Fibroblast of lung (primary cell): ENCODE measurements around the gene LGR6. TPM values are rescaled to one million over a fixed set of nuclear protein-coding genes. Genes with fewer than 3 reads are reported as not detected.
"Not testable (repeated sequence)": the region's sequence is repeated elsewhere in the genome, so short reads cannot be mapped to it uniquely, and the experiment has no call there.

Experiments used
- DNase-seq, 2 donors: peaks; one replicate each; pipeline versions ENCODE4 v3.0.0 to v3.0.0-alpha.2; 2010; ENCODE audit warnings: low read depth in 2 of 2
- H2AFZ ChIP-seq: 2 replicates; pipeline ENCODE4 v1.5.1; 2012; ENCODE audit warnings: low read length, control low read depth, inconsistent platforms
- H3K27ac ChIP-seq: 2 replicates; pipeline ENCODE4 v1.5.1; 2011; ENCODE audit warnings: low read length, control low read depth; ENCODE audit not compliant: insufficient read depth
- H3K27me3 ChIP-seq: 2 replicates; pipeline ENCODE4 v1.5.1; 2011; ENCODE audit warnings: mild to moderate bottlenecking, low read length; ENCODE audit not compliant: control insufficient read depth, insufficient read depth
- H3K36me3 ChIP-seq: 2 replicates; pipeline ENCODE4 v1.5.1; 2011; ENCODE audit warnings: low read length; ENCODE audit not compliant: control insufficient read depth, insufficient read depth
- H3K4me1 ChIP-seq: 2 replicates; pipeline ENCODE4 v1.5.1; 2011; ENCODE audit warnings: low read length; ENCODE audit not compliant: control insufficient read depth, insufficient read depth; ENCODE audit errors: extremely low read depth
- H3K4me2 ChIP-seq: 2 replicates; pipeline ENCODE4 v1.5.1; 2011; ENCODE audit warnings: low read length, control low read depth; ENCODE audit not compliant: insufficient read depth; ENCODE audit errors: extremely low read depth
- H3K4me3 ChIP-seq, 4 experiments: fragments of 200-600 bp in 1 of 4; sonication (generic) in 1 of 4; replicated peaks in 1 of 4; 2 replicates each; pipeline ENCODE4 v1.5.1; 2011 to 2016; ENCODE audit warnings: low read length in 4 of 4, low read depth in 3 of 4, mild to moderate bottlenecking in 3 of 4, control low read depth in 2 of 4, inconsistent platforms in 1 of 4, mixed read lengths in 1 of 4; ENCODE audit not compliant: insufficient read depth in 1 of 4; ENCODE audit errors: control extremely low read depth in 1 of 4
- H3K79me2 ChIP-seq: 2 replicates; pipeline ENCODE4 v1.5.1; 2012; ENCODE audit warnings: mild to moderate bottlenecking, low read length, inconsistent platforms; ENCODE audit not compliant: control insufficient read depth, insufficient read depth
- H3K9ac ChIP-seq: 2 replicates; pipeline ENCODE4 v1.5.1; 2011; ENCODE audit warnings: mild to moderate bottlenecking, low read length, control low read depth; ENCODE audit not compliant: insufficient read depth
- H3K9me3 ChIP-seq: 2 replicates; pipeline ENCODE4 v1.5.1; 2012; ENCODE audit warnings: low read depth, low read length; ENCODE audit not compliant: control insufficient read depth, insufficient read depth
- H4K20me1 ChIP-seq: 2 replicates; pipeline ENCODE4 v1.5.1; 2011; ENCODE audit warnings: low read length; ENCODE audit not compliant: control insufficient read depth, insufficient read depth; ENCODE audit errors: extremely low read depth
- EZH2 ChIP-seq: IDR thresholded peaks from 2 replicates; pipeline ENCODE4 v1.5.1; 2012; ENCODE audit warnings: low read length, control low read depth, mild to moderate bottlenecking; ENCODE audit errors: missing control alignments
- polyA plus RNA-seq, 2 donors: library from polyadenylated mRNA; depleted of rRNA in 1 of 2; stranded (reverse) in 1 of 2; unstranded in 1 of 2; fragments of >200 nt; gene quantifications; 2 replicates each; pipeline ENCODE4 v1.2.1, GENCODE V29; 2011 to 2012; ENCODE audit warnings: missing spikeins in 1 of 2
- total RNA-seq: library from RNA; depleted of rRNA; stranded (reverse); fragments of >200 nt; gene quantifications from 2 replicates; pipeline ENCODE4 v1.2.1, GENCODE V29; 2014
- TF ChIP-seq, protein P1 (sequence below), 2 donors: IDR thresholded peaks in 1 of 2; conservative IDR thresholded peaks in 1 of 2; 1 replicate in 1 of 2; 2 replicates in 1 of 2; pipeline ENCODE4 v1.5.1; 2011 to 2012; ENCODE audit warnings: low read length in 2 of 2, control low read depth in 1 of 2, inconsistent platforms in 1 of 2, low read depth in 1 of 2, mild to moderate bottlenecking in 1 of 2

The LGR6 gene
- total and polyA plus RNA-seq, 2 donors (not counting 1 experiment from before 2014, with no cell fraction given) = 0.02 TPM; not detected in 1

DNA sequence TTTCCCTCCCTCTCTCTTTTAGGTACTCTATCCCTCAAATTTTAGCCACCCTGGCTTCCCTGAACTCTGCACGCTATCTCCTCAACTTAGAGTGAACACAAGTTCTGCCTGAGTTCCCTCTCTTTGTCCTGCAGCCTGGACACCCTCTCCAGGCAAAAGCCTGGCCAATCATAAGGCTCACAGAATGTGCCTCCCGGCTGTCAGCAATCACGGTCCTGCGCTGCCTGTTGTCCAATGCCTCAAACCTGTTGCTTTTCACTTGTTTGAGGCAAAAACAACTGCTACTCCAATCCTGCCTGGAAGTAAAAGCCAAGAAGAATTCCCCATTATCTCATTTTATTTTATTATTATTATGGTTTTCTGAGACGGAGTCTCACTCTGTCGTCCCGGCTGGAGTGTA, 66.1 kb downstream of the LGR6 start:
- Histone ChIP-seq H2AFZ (no peak overlapping the region), H3K4me1 (no peaks in the 10 kb centered on the region), H3K36me3 (no peaks in the 10 kb centered on the region), H4K20me1 (no peaks in the 10 kb centered on the region), H3K4me3 (no peak overlapping the region), H3K27ac (no peak overlapping the region), H3K9me3 (no peaks in the 10 kb centered on the region), H3K9ac (no peak overlapping the region), H3K4me2 (no peak overlapping the region), H3K27me3 (peaks cover 19% of the 10 kb centered on the region), H3K79me2 (no peaks in the 10 kb centered on the region)
- TF ChIP-seq, protein P1, sequence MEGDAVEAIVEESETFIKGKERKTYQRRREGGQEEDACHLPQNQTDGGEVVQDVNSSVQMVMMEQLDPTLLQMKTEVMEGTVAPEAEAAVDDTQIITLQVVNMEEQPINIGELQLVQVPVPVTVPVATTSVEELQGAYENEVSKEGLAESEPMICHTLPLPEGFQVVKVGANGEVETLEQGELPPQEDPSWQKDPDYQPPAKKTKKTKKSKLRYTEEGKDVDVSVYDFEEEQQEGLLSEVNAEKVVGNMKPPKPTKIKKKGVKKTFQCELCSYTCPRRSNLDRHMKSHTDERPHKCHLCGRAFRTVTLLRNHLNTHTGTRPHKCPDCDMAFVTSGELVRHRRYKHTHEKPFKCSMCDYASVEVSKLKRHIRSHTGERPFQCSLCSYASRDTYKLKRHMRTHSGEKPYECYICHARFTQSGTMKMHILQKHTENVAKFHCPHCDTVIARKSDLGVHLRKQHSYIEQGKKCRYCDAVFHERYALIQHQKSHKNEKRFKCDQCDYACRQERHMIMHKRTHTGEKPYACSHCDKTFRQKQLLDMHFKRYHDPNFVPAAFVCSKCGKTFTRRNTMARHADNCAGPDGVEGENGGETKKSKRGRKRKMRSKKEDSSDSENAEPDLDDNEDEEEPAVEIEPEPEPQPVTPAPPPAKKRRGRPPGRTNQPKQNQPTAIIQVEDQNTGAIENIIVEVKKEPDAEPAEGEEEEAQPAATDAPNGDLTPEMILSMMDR (conservative IDR thresholded peaks at IDR 0.05 in 1 of 2, IDR thresholded peaks at IDR 0.05 in 1 of 2; ENCODE audit: low read depth in 1 of 2, low read length in 2 of 2) = no peak
- TF ChIP-seq EZH2 = no peak
- no peak for DNase-seq

DNA sequence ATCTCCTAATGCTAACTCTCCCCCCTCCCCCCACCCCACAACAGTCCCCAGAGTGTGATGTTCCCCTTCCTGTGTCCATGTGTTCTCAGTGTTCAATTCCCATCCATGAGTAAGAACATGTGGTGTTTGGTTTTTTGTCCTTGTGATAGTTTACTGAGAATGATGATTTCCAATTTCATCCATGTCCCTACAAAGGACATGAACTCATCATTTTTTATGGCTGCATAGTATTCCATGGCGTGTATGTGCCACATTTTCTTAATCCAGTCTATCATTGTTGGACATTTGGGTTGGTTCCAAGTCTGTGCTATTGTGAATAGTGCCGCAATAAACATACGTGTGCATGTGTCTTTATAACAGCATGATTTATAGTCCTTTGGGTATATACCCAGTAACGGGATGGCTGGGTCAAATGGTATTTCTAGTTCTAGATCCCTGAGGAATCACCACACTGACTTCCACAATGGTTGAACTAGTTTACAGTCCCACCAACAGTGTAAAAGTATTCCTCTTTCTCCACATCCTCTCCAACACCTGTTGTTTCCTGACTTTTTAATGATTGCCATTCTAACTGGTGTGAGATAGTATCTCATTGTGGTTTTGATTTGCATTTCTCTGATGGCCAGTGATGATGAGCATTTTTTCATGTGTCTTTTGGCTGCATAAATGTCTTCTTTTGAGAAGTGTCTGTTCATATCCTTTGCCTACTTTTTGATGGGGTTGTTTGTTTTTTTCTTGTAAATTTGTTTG, 67.8 kb downstream of the LGR6 start:
- not testable (repeated sequence) for H3K27ac ChIP-seq, H3K4me2 ChIP-seq, H3K79me2 ChIP-seq, H4K20me1 ChIP-seq, H3K4me1 ChIP-seq, H3K4me3 ChIP-seq, H3K9ac ChIP-seq, H3K36me3 ChIP-seq, DNase-seq, H3K9me3 ChIP-seq, H2AFZ ChIP-seq
- peaks cover 25% of the 10 kb centered on the region for H3K27me3 ChIP-seq

DNA sequence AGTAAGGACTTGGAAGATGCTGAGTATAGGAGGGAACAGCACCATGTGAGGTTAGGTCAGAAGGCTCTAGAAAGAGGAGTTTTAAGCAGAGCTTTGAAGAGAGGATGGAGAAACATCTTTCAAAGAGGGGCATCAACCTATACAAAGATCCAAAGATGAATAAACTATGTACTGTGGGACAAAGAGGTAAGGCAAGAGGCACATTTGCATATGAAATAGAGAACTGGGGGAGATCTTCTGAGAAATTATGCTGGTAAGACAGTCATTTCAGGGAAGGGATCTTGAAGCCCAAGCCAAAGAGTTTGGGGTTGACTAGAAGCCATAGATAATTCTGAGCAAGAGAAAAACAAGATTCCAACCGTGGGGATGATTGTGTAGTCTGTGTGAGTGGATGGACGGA, 70.0 kb downstream of the LGR6 start:
- Histone ChIP-seq H3K27ac (no peak overlapping the region), H3K9me3 (no peaks in the 10 kb centered on the region), H3K27me3 (peaks cover 36% of the 10 kb centered on the region)

More for the DNA sequence above, 70.0 kb downstream of the LGR6 start:
- H3K9ac ChIP-seq = no peak overlapping the region
- no peaks in the 10 kb centered on the region for H3K36me3 ChIP-seq
- TF ChIP-seq EZH2 = no peak
- TF ChIP-seq, protein P1 (conservative IDR thresholded peaks at IDR 0.05 in 1 of 2, IDR thresholded peaks at IDR 0.05 in 1 of 2; ENCODE audit: low read depth in 1 of 2, low read length in 2 of 2) = no peak
- no peaks in the 10 kb centered on the region for H4K20me1 ChIP-seq
- H3K4me1 ChIP-seq = no peaks in the 10 kb centered on the region
- H3K79me2 ChIP-seq = no peaks in the 10 kb centered on the region
- H2AFZ ChIP-seq = no peak overlapping the region
- no peak overlapping the region for H3K4me2 ChIP-seq
- DNase-seq = no peak
- H3K4me3 ChIP-seq = no peak overlapping the region
